ENCODE data around the gene RBM33. TPM values are rescaled to one million over a fixed set of nuclear protein-coding genes. Genes with fewer than 3 reads are reported as not detected.

RBM33 gene
- total and polyA plus RNA-seq, 7 donors: 11.6 to 49.3 (median 40.4) TPM

- 86 to 88% (median 87%) methylated on average over 11 of the region's 11 CpGs for WGBS, 3 donors
These were observed 155.8 kb downstream of the RBM33 start for GRCh38 chr7:155800301-155800700.

GRCh38 chr7:155800741-155801267, 156.3 kb downstream of the RBM33 start:
- 78 to 84% (median 81%) methylated on average over 16 of the region's 16 CpGs for WGBS, 3 donors
- peaks cover 11% of the 10 kb centered on the region for H3K4me1 ChIP-seq
- intact Hi-C loops (cut with DNase I): no loop called here
- no peak for TF ChIP-seq CTCF (IDR thresholded peaks at IDR 0.05)
- H3K36me3 ChIP-seq (ENCODE audit: insufficient read depth in 1 of 2, low read depth in 1 of 2): no peaks in the 10 kb centered on the region
- no peak overlapping the region for H3K27ac ChIP-seq
- no peak overlapping the region for H3K4me3 ChIP-seq
- peaks cover 0 to 90% (median 30%) of the 10 kb centered on the region in 3 donors for H3K27me3 ChIP-seq (ENCODE audit: insufficient read depth in 3 of 3, low read length in 2 of 3)
- ATAC-seq (no peak), DNase-seq (no peak)
- H3K9me3 ChIP-seq: no peaks in the 10 kb centered on the region

More at GRCh38 chr7:155800301-155800700, 155.8 kb downstream of the RBM33 start:
- H3K4me1 ChIP-seq: peaks cover 6% of the 10 kb centered on the region
- no peaks in the 10 kb centered on the region for H3K36me3 ChIP-seq (ENCODE audit: insufficient read depth in 1 of 2, low read depth in 1 of 2)
- intact Hi-C loops (cut with DNase I): no loop called here
- no peak overlapping the region for H3K27ac ChIP-seq
- no peak for TF ChIP-seq CTCF (IDR thresholded peaks at IDR 0.05)
- ATAC-seq (no peak), DNase-seq (no peak)
- H3K9me3 ChIP-seq: no peaks in the 10 kb centered on the region
- no peak overlapping the region for H3K4me3 ChIP-seq
- peaks cover 0 to 90% (median 28%) of the 10 kb centered on the region in 3 donors for H3K27me3 ChIP-seq (ENCODE audit: insufficient read depth in 3 of 3, low read length in 2 of 3)

GRCh38 chr7:155802291-155802690, 157.8 kb downstream of the RBM33 start:
- no peaks in the 10 kb centered on the region for H3K9me3 ChIP-seq
- H3K4me1 ChIP-seq: peaks cover 14% of the 10 kb centered on the region
- H3K4me3 ChIP-seq: no peak overlapping the region
- intact Hi-C loops (cut with DNase I): no loop called here
- no peaks in the 10 kb centered on the region for H3K36me3 ChIP-seq (ENCODE audit: insufficient read depth in 1 of 2, low read depth in 1 of 2)
- TF ChIP-seq CTCF (IDR thresholded peaks at IDR 0.05): no peak
- H3K27ac ChIP-seq: no peak overlapping the region
- peaks cover 0 to 93% (median 42%) of the 10 kb centered on the region in 3 donors for H3K27me3 ChIP-seq (ENCODE audit: insufficient read depth in 3 of 3, low read length in 2 of 3)
- 37 to 51% (median 39%) methylated on average over 6 of the region's 6 CpGs for WGBS, 3 donors
- no peak for ATAC-seq
- no peak for DNase-seq

GRCh38 chr7:155802906-155803417, 158.5 kb downstream of the RBM33 start:
- Histone ChIP-seq H3K4me1 (peaks cover 14% of the 10 kb centered on the region), H3K27ac (no peak overlapping the region), H3K9me3 (no peaks in the 10 kb centered on the region), H3K27me3 (ENCODE audit: insufficient read depth in 3 of 3, low read length in 2 of 3) (peaks cover 3 to 96% (median 48%) of the 10 kb centered on the region in 3 donors), H3K36me3 (ENCODE audit: insufficient read depth in 1 of 2, low read depth in 1 of 2) (no peaks in the 10 kb centered on the region), H3K4me3 (peak overlapping the region; percentile 58)
- DNase-seq (no peak), ATAC-seq (no peak)
- WGBS, 3 donors: 3 to 5% (median 4%) methylated on average over 25 to 70 of the region's 70 CpGs
- TF ChIP-seq CTCF (IDR thresholded peaks at IDR 0.05): no peak
- intact Hi-C loops (cut with DNase I): no loop called here
